ENCODE data around the gene TRIM14.

- no peak for TF ChIP-seq CTCF (IDR thresholded peaks at IDR 0.05)
- TF ChIP-seq POLR2A (IDR thresholded peaks at IDR 0.05): no peak
Observed at GRCh38 chr9:98091735-98092612, 27.0 kb downstream of the TRIM14 start.
